ENCODE results near the gene MMP15. TPM values are rescaled to one million over a fixed set of nuclear protein-coding genes. Genes with fewer than 3 reads are reported as not detected.
A peak's percentile ranks its signal among the peaks of the same experiment; 100 is the strongest.

Gene MMP15
- total and polyA plus RNA-seq, 2 of the 13 experiments (the other 11 are each of a cell fraction or from before 2014, with no cell fraction given): 35.2 to 44.9 TPM

DNA sequence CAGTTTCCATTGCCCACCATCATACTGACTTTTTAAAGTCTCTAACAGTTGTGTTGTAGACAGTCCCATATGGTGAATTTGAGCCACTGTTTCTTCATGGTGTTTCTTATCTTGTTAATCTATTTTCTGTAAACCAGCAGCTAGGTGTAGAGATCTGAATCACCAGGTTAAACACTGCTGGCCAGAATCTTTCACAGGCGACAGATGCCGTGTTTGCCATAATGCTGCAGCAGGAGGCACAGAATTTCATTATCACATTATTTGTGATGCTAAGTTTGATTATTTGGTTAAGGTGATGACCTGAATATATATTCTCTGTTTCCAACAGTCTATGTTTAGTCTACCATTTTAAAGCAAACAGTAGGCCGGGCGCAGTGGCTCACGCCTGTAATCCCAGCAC, 43.2 kb upstream of the MMP15 start:
- no TSS peak for BruUV-seq (replicated peaks)
- Histone ChIP-seq H3K4me1 (ENCODE audit: insufficient read depth, low read length) (peaks cover 25% of the 10 kb centered on the region), H3K36me3 (replicated peaks in 1 of 2; ENCODE audit: control insufficient read depth in 1 of 2, insufficient read depth in 2 of 2, low read length in 2 of 2) (no peaks in the 10 kb centered on the region), H3K79me2 (ENCODE audit: insufficient read depth, low read length) (no peaks in the 10 kb centered on the region), H4K20me1 (ENCODE audit: insufficient read depth, low read length) (no peaks in the 10 kb centered on the region), H3K9me3 (ENCODE audit: low read length) (no peaks in the 10 kb centered on the region), H3K4me2 (ENCODE audit: low read depth, low read length) (no peak overlapping the region), H3K27ac (ENCODE audit: extremely low read length, insufficient read depth, low read length) (no peak overlapping the region), H3K4me3 (replicated peaks in 1 of 3; ENCODE audit: insufficient read depth in 1 of 3, low read depth in 2 of 3, low read length in 3 of 3) (no peak overlapping the region), H3K9ac (ENCODE audit: insufficient read depth, low read depth, low read length) (no peak overlapping the region), H3K27me3 (ENCODE audit: control insufficient read depth in 1 of 2, insufficient read depth in 2 of 2, low read length in 2 of 2) (peaks cover 3 to 38% of the 10 kb centered on the region in 2 experiments; a peak in 4 of 5 replicates), H2AFZ (ENCODE audit: low read length) (no peak overlapping the region)
- ChIA-PET POLR2A (no interaction called here), CTCF (ENCODE audit: low intra/inter-chr PET ratio, low total read pairs) (no interaction called here)
- intact Hi-C loops (cut with micrococcal nuclease; ENCODE audit: unreplicated experiment): no loop called here
- 4% methylated on average over 5 of the region's 5 CpGs for WGBS (ENCODE audit: low lambda C conversion rate)
- ATAC-seq: no peak
- FAIRE-seq: no peak
- no peak for TF ChIP-seq ZNF737 (CRISPR knock-in tag; IDR thresholded peaks at IDR 0.05; ENCODE audit: borderline replicate concordance)
- TF ChIP-seq PCBP1 (IDR thresholded peaks at IDR 0.05; ENCODE audit: borderline replicate concordance, low read depth, low read length): no peak
- no peak for DNase-seq (ENCODE audit: low spot score)
- in situ Hi-C loops (cut with HindIII; ENCODE audit: extremely low pct_ligation_motif_present, low pct_unique_long_range_greater_than_20kb): no loop called here

DNA sequence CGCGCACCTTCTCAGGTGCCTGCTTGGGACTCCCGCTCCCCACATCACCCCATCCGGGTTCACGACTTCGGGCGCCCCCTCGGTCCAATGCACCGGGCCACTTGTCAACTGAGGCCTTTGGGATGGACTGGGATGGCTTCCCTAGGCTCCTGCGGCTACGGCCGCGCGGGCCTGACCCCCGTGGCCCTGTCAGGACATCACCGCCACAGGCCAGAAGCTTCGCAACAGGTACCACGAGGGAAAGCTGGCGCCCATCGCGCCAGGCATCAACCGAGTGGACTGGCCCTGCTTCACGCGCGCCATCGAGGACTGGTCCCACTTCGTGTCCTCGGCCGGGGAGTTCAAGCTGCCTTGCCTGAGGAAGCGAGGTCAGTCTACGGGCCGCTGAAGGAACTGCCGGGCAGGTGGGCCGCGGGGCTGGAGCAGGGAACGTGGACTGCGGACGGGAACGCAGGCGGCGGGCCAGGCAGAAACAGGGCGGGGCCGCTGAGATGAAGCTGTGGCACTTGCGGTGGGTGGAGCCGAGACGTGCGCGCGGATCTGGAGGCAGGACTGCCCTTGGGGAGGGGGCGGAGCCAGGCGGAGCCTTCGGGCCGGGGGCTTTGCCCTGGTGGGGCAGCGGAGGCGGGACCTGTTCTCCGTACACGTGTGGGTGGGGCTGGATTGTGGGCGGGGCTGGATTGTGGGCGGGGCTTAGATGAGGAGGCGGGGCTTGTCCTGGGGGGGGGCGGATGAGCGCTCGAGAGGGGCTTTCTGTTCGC, 40.9 kb upstream of the MMP15 start:
- peak; percentile 77 for ATAC-seq
- DNase-seq (ENCODE audit: low spot score): peak; percentile 57
- Histone ChIP-seq H2AFZ (ENCODE audit: low read length) (no peak overlapping the region), H3K4me1 (ENCODE audit: insufficient read depth, low read length) (peaks cover 25% of the 10 kb centered on the region), H3K36me3 (replicated peaks in 1 of 2; ENCODE audit: control insufficient read depth in 1 of 2, insufficient read depth in 2 of 2, low read length in 2 of 2) (no peaks in the 10 kb centered on the region), H3K27me3 (ENCODE audit: control insufficient read depth in 1 of 2, insufficient read depth in 2 of 2, low read length in 2 of 2) (peaks cover 3 to 37% of the 10 kb centered on the region in 2 experiments; a peak in 3 of 5 replicates), H3K4me2 (ENCODE audit: low read depth, low read length) (peak overlapping the region; percentile 58), H3K9me3 (ENCODE audit: low read length) (no peaks in the 10 kb centered on the region), H4K20me1 (ENCODE audit: insufficient read depth, low read length) (no peaks in the 10 kb centered on the region), H3K79me2 (ENCODE audit: insufficient read depth, low read length) (no peaks in the 10 kb centered on the region), H3K27ac (ENCODE audit: extremely low read length, insufficient read depth, low read length) (no peak overlapping the region), H3K4me3 (replicated peaks in 1 of 3; ENCODE audit: insufficient read depth in 1 of 3, low read depth in 2 of 3, low read length in 3 of 3) (peak overlapping the region; percentile 33 to 51 (median 34); a peak in 4 of 6 replicates), H3K9ac (ENCODE audit: insufficient read depth, low read depth, low read length) (no peak overlapping the region)
- POLR2A ChIA-PET: no interaction called here
- intact Hi-C loops (cut with micrococcal nuclease; ENCODE audit: unreplicated experiment): no loop called here
- CTCF ChIA-PET (ENCODE audit: low intra/inter-chr PET ratio, low total read pairs): no interaction called here
- no peak for FAIRE-seq
- BruUV-seq (replicated peaks): no TSS peak
- in situ Hi-C loops (cut with HindIII; ENCODE audit: extremely low pct_ligation_motif_present, low pct_unique_long_range_greater_than_20kb): no loop called here
- WGBS (ENCODE audit: low lambda C conversion rate): 38% methylated on average over 52 of the region's 64 CpGs
- TF ChIP-seq KLF13 (CRISPR knock-in tag; IDR thresholded peaks at IDR 0.05): 0 out of 2 replicates have a peak, but pooled peaks have one; percentile 24
- no peak for TF ChIP-seq ZNF138 (CRISPR knock-in tag; IDR thresholded peaks at IDR 0.05; ENCODE audit: low read depth)
- TF ChIP-seq AGO1 (IDR thresholded peaks at IDR 0.05; ENCODE audit: low read depth, low read length, poor library complexity, severe bottlenecking): peak; percentile 78
- TF ChIP-seq ZNF709 (CRISPR knock-in tag; IDR thresholded peaks at IDR 0.05): no peak
- TF ChIP-seq SP5 (CRISPR knock-in tag; IDR thresholded peaks at IDR 0.05; ENCODE audit: borderline replicate concordance, low read depth): peak; percentile 52; the same call in 1 of the 2 replicates
- no peak for TF ChIP-seq PHF21A (CRISPR knock-in tag; IDR thresholded peaks at IDR 0.05)
- peak; percentile 80 for TF ChIP-seq ZBTB38 (CRISPR knock-in tag; IDR thresholded peaks at IDR 0.05)
- TF ChIP-seq, protein P1, sequence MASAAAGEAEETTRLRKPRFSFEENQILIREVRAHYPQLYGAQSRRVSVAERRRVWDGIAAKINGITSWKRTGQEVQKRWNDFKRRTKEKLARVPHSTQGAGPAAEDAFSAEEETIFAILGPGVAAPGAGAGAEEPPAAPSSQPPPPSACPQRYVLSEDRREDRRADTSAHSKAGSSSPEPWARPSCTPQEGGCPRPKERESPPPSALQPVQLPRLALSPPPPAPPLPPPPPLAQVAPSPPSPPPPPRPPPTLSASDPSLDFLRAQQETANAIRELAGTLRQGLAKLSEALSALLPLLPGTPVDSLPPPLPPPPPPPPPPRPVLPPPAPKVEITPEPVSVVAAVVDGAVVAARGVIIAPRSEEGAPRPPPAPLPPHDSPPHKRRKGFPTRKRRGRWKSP (CRISPR knock-in tag; IDR thresholded peaks at IDR 0.05): 0 out of 2 replicates have a peak, but pooled peaks have one; percentile 15
- TF ChIP-seq ZC3H13 (CRISPR knock-in tag; IDR thresholded peaks at IDR 0.05): peak; percentile 29; the same call in 1 of the 2 replicates
- peak; percentile 57; the same call in 1 of the 2 replicates for TF ChIP-seq NFKB2 (CRISPR knock-in tag; IDR thresholded peaks at IDR 0.05; ENCODE audit: borderline replicate concordance)
- TF ChIP-seq, protein P2, sequence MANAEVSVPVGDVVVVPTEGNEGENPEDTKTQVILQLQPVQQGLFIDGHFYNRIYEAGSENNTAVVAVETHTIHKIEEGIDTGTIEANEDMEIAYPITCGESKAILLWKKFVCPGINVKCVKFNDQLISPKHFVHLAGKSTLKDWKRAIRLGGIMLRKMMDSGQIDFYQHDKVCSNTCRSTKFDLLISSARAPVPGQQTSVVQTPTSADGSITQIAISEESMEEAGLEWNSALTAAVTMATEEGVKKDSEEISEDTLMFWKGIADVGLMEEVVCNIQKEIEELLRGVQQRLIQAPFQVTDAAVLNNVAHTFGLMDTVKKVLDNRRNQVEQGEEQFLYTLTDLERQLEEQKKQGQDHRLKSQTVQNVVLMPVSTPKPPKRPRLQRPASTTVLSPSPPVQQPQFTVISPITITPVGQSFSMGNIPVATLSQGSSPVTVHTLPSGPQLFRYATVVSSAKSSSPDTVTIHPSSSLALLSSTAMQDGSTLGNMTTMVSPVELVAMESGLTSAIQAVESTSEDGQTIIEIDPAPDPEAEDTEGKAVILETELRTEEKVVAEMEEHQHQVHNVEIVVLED (CRISPR knock-in tag; IDR thresholded peaks at IDR 0.05; ENCODE audit: borderline replicate concordance): no peak
- TF ChIP-seq HIVEP1 (CRISPR knock-in tag; IDR thresholded peaks at IDR 0.05): peak; percentile 22; the same call in 1 of the 2 replicates
- 0 out of 2 replicates have a peak, but pooled peaks have one; percentile 30 for TF ChIP-seq ZNF589 (CRISPR knock-in tag; conservative IDR thresholded peaks at IDR 0.05)

All from HepG2 (cell line).